Measurements from ENCODE around the gene PSMB2.
"Not testable (repeated sequence)": the region's sequence is repeated elsewhere in the genome, so short reads cannot be mapped to it uniquely, and the experiment has no call there.

PSMB2 gene

GRCh38 chr1:35641233-35641866 lies at the start of gene PSMB2:
TSS of gene PSMB2 (minus strand) at chr1:35641526. CDS start at chr1:35641432, 94 bp downstream.
- DNase-seq, result peak; percentile 95

- DNase-seq, result no peak
These were observed 49.8 kb upstream of the PSMB2 start for GRCh38 chr1:35691080-35691479.

- not testable (repeated sequence) for DNase-seq
These were observed 48.8 kb upstream of the PSMB2 start for GRCh38 chr1:35690103-35690502.

- DNase-seq, result no peak
These were observed 46.8 kb upstream of the PSMB2 start for GRCh38 chr1:35688161-35688560.

- DNase-seq, result no peak
These were observed 41.7 kb upstream of the PSMB2 start for GRCh38 chr1:35683012-35683411.

- no peak for DNase-seq
These were observed 38.9 kb upstream of the PSMB2 start for GRCh38 chr1:35680271-35680670.

GRCh38 chr1:35675773-35676172 lies 34.4 kb upstream of the PSMB2 start:
- no peak for DNase-seq

- no peak for DNase-seq
These were observed 32.8 kb upstream of the PSMB2 start for GRCh38 chr1:35674111-35674510.

GRCh38 chr1:35672116-35672515 lies 30.8 kb upstream of the PSMB2 start:
- DNase-seq, result no peak

GRCh38 chr1:35668506-35668905 lies 27.2 kb upstream of the PSMB2 start:
- DNase-seq, result no peak

GRCh38 chr1:35666916-35667315 lies 25.6 kb upstream of the PSMB2 start:
- no peak for DNase-seq

GRCh38 chr1:35666216-35666615 lies 24.9 kb upstream of the PSMB2 start:
- no peak for DNase-seq

GRCh38 chr1:35663434-35663833 lies 22.1 kb upstream of the PSMB2 start:
- no peak for DNase-seq

- DNase-seq, result no peak
These were observed 20.1 kb upstream of the PSMB2 start for GRCh38 chr1:35661474-35661795.

- no peak for DNase-seq
These were observed 19.5 kb upstream of the PSMB2 start for GRCh38 chr1:35660581-35661473.

- DNase-seq, result no peak
These were observed 18.3 kb upstream of the PSMB2 start for GRCh38 chr1:35659589-35659988.

GRCh38 chr1:35657851-35658250 lies 16.5 kb upstream of the PSMB2 start:
- no peak for DNase-seq

- DNase-seq, result no peak
These were observed 15.5 kb upstream of the PSMB2 start for GRCh38 chr1:35656863-35657232.

GRCh38 chr1:35656148-35656862 lies 15.0 kb upstream of the PSMB2 start:
- no peak for DNase-seq

- no peak for DNase-seq
These were observed 13.9 kb upstream of the PSMB2 start for GRCh38 chr1:35655196-35655595.

- no peak for DNase-seq
These were observed 9.1 kb upstream of the PSMB2 start for GRCh38 chr1:35650416-35650815.

- no peak for DNase-seq
These were observed 4.7 kb upstream of the PSMB2 start for GRCh38 chr1:35646043-35646442.

GRCh38 chr1:35644204-35644603 lies 2.9 kb upstream of the PSMB2 start:
- no peak for DNase-seq

GRCh38 chr1:35642471-35642955 lies 1.2 kb upstream of the PSMB2 start:
- DNase-seq, result no peak
